PFSK-1 (cell line): ENCODE data around the gene ATP5F1D.

ENCODE experiments used
- FOXP2 ChIP-seq: optimal IDR thresholded peaks from 2 replicates; pipeline ENCODE3; 2011; ENCODE audit warnings: borderline replicate concordance, control low read depth, inconsistent platforms; ENCODE audit not compliant: insufficient read depth; ENCODE audit errors: extremely low read length, extremely low read depth
- POLR2AphosphoS5 ChIP-seq: IDR thresholded peaks from 2 replicates; pipeline ENCODE4 v1.6.1; 2012; ENCODE audit warnings: low read depth, mild to moderate bottlenecking, control low read depth, low read length, moderate library complexity
- REST ChIP-seq, 2 experiments: IDR thresholded peaks; 2 replicates each; pipeline versions ENCODE4 v1.6.1 to v1.8.0; 2011 to 2012; ENCODE audit warnings: low read depth in 2 of 2, low read length in 2 of 2, control low read depth in 1 of 2, inconsistent platforms in 1 of 2, mild to moderate bottlenecking in 1 of 2, moderate library complexity in 1 of 2; ENCODE audit not compliant: insufficient read depth in 1 of 2
- SIN3A ChIP-seq: IDR thresholded peaks from 2 replicates; pipeline ENCODE4 v1.6.1; 2012; ENCODE audit warnings: mild to moderate bottlenecking, low read length, moderate library complexity, borderline replicate concordance; ENCODE audit not compliant: insufficient read depth
- TAF1 ChIP-seq: IDR thresholded peaks from 2 replicates; pipeline ENCODE4 v1.6.1; 2012; ENCODE audit warnings: low read length, control low read depth, borderline replicate concordance; ENCODE audit not compliant: insufficient read depth

GRCh38 chr19:1276628-1277022 is 35.1 kb downstream of the ATP5F1D start:
- no peak for TF ChIP-seq POLR2AphosphoS5
- TF ChIP-seq SIN3A: no peak
- no peak for TF ChIP-seq REST (IDR thresholded peaks at IDR 0.05; ENCODE audit: insufficient read depth in 1 of 2, low read depth in 2 of 2, low read length in 2 of 2)
- no peak for TF ChIP-seq TAF1
- TF ChIP-seq FOXP2: no peak
